GM06990 (cell line): ENCODE results near the gene BPGM.

Experiments used
- DNase-seq: peaks from one replicate; pipeline ENCODE4 v3.0.0-alpha.2; 2011; ENCODE audit not compliant: insufficient read length; ENCODE audit errors: extremely low read depth
- H3K27me3 ChIP-seq: replicated peaks from 2 replicates; pipeline ENCODE4 v1.6.0; 2011; ENCODE audit warnings: low read length; ENCODE audit not compliant: control insufficient read depth, insufficient read depth
- H3K36me3 ChIP-seq: 2 replicates; pipeline ENCODE4 v1.5.1; 2011; ENCODE audit warnings: low read length; ENCODE audit not compliant: control insufficient read depth, insufficient read depth
- H3K4me3 ChIP-seq: replicated peaks from 2 replicates; pipeline ENCODE4 v1.5.1; 2011; ENCODE audit warnings: low read depth, mild to moderate bottlenecking, control low read depth, low read length
- TF ChIP-seq, protein P1 (sequence below): IDR thresholded peaks from 2 replicates; pipeline ENCODE4 v1.5.1; 2011; ENCODE audit warnings: low read length, control low read depth, mild to moderate bottlenecking, inconsistent platforms; ENCODE audit not compliant: insufficient read depth, poor library complexity, severe bottlenecking

The BPGM gene

DNA sequence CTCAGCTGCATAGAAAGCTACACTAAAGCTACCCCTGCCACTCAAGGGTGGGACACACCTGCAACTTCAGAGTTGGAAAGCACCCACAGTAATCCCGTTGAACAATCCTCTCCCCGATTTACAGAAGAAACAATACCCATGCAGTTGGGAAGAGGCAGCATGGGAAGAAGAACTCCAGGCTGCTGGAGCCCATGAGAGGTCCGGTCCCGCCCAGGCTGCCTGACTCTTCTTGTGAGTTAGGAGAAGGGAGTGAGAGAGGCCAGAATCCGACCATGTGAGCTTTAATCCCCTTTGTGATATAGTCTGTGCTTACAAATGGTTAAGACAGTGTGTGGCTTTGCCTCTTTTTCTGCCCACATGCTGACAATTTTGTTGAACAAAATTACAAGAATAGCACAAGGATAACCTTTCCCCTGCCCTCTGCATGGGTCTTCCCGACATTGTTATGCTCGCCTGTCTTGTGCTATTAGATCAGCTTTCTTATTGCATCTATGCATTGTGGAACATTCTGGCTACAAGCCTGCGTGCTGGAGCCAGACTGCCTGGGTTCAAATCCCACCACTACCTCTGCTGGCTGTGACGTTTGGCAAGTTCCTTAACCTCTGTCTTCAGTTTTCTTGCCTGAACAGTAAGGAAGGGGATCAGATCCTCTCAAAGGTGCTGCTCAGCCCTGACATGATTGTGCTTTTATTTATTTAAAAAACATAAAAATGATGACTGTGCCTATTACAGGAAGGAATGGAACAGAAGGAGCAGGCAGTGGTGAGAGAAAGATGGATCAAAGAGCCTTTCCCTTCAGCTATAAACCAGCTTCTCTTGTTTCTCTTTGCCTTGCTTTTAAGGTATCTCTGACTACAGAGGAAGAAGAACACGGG lies 56.0 kb downstream of the BPGM start:
- TF ChIP-seq, protein P1, sequence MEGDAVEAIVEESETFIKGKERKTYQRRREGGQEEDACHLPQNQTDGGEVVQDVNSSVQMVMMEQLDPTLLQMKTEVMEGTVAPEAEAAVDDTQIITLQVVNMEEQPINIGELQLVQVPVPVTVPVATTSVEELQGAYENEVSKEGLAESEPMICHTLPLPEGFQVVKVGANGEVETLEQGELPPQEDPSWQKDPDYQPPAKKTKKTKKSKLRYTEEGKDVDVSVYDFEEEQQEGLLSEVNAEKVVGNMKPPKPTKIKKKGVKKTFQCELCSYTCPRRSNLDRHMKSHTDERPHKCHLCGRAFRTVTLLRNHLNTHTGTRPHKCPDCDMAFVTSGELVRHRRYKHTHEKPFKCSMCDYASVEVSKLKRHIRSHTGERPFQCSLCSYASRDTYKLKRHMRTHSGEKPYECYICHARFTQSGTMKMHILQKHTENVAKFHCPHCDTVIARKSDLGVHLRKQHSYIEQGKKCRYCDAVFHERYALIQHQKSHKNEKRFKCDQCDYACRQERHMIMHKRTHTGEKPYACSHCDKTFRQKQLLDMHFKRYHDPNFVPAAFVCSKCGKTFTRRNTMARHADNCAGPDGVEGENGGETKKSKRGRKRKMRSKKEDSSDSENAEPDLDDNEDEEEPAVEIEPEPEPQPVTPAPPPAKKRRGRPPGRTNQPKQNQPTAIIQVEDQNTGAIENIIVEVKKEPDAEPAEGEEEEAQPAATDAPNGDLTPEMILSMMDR: no peak
- no peaks in the 10 kb centered on the region; the same call in 1 of the 2 replicates for H3K27me3 ChIP-seq
- DNase-seq: no peak
- H3K36me3 ChIP-seq: no peaks in the 10 kb centered on the region
- no peak overlapping the region for H3K4me3 ChIP-seq

DNA sequence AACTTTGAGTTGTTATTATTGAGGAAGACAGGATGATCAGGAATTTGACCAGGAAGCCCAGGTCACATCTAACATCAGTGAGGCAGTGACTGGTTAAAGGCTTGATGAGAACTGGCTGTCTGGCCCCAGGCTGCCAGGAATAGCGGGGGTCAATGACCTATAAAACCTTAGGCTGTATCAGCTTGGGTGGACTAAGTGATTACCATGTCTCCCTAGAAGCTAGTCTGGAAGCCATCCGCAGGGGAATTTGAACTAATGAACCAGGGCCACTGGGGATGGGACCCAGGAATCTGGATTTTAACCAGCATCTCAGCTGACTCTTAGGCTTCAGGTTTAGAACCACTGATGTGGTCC lies 56.6 kb downstream of the BPGM start:
- Histone ChIP-seq H3K27me3 (no peaks in the 10 kb centered on the region; the same call in 1 of the 2 replicates), H3K4me3 (no peak overlapping the region), H3K36me3 (no peaks in the 10 kb centered on the region)
- DNase-seq: no peak
- TF ChIP-seq, protein P1: no peak

DNA sequence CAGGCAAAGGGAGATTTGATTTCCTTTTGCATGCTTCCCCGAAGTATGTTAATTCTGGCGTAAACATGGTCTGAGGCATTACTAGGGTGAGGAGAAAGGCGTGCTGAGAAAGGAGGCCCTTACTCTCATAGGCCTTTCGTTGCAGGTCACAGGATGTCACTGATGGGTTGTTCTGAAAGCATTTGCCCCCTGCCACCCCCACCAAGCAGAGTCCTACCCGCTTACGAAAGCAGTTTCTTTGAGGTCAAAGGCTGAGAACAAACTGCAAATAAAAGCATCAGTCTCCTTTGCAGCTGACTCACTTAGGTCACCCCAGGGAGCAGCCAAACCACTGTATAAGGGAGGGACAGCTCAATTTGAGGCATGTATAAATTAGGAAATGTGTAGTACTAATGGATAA lies 57.1 kb downstream of the BPGM start:
- H3K36me3 ChIP-seq: no peaks in the 10 kb centered on the region
- TF ChIP-seq, protein P1: no peak
- H3K27me3 ChIP-seq: no peaks in the 10 kb centered on the region; the same call in 1 of the 2 replicates
- H3K4me3 ChIP-seq: no peak overlapping the region
- DNase-seq: no peak

DNA sequence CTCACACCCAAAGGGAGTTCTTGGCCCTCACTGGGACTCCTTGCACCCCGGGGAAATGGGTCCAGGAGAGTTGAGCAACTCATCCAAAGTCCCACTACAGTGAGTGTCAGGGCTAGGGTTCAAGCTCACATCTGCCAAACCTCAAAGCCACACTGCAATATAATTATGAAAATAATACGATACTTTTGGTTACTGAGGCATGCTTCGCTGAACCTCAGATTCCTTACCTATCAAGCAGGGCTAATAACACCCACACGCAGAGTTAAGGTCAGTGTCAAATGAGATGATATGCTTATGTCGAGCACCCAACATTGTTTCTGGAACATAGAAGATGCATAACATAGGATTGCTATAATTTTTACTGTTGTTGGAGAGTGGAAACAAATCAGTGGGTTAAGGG lies 58.2 kb downstream of the BPGM start:
- Histone ChIP-seq H3K27me3 (no peaks in the 10 kb centered on the region; the same call in 1 of the 2 replicates), H3K4me3 (no peak overlapping the region), H3K36me3 (no peaks in the 10 kb centered on the region)
- no peak for DNase-seq
- TF ChIP-seq, protein P1: no peak

DNA sequence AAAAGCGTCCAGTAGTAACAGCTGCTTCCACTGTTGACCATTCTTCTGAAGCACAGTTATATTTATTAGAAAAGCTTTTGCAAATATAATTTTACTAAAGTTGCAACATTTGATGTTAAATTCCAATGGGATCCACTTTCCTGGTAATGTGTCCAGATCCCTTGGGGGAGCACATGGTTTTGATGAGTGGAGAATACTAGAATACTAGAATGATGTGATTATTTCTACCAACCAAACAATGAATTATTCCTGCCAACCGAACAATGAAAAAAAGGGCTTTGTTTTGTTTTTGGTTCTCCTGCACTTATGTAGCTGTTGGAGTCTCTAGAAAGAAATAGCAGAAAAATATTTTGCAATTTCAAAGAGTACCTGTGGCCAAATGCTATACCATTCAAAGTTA lies 59.1 kb downstream of the BPGM start:
- DNase-seq: no peak
- no peaks in the 10 kb centered on the region; the same call in 1 of the 2 replicates for H3K27me3 ChIP-seq
- TF ChIP-seq, protein P1: no peak
- H3K4me3 ChIP-seq: no peak overlapping the region
- H3K36me3 ChIP-seq: no peaks in the 10 kb centered on the region
